ENCODE results near the gene IRAK1. TPM values are rescaled to one million over a fixed set of nuclear protein-coding genes. Genes with fewer than 3 reads are reported as not detected.

The IRAK1 gene
- total and polyA plus RNA-seq, 2 of the 8 experiments (the other 6 are each of a cell fraction or from before 2014, with no cell fraction given): 26.6 to 41.7 TPM

DNA sequence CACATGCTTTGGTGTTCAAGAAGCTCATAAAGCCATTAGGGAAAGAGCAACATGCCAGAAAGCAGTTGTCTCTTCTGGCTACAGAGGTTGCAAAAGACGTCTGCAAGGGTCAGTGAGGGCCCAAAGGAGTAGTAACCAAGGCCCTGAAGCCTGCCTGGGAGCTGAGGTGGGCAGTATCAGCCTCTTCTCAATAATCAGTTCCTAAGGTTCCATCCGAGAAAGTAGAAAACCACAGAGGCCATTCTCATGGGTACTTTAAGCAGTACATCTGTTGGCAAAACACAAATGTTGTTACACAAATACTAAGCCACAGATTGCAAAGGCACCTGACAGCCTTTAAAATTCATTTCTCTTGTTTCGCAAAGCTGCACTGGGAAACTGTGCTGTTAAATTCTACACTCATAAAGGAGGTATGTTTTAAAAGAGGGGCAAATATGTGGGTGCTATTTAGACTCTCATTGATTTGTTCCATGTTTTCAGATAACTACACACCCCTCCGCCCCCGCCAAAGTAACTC lies 40.1 kb upstream of the IRAK1 start:
- POLR2A ChIA-PET (ENCODE audit: partially characterized antibody): no interaction called here
- no peak for FAIRE-seq
- TF ChIP-seq HDAC6 (IDR thresholded peaks at IDR 0.05; ENCODE audit: low read depth, low read length) (no peak), BRCA1 (IDR thresholded peaks at IDR 0.05; ENCODE audit: low read depth, low read length) (no peak), JUN (IDR thresholded peaks at IDR 0.05; ENCODE audit: low read depth, low read length) (no peak), NRF1 (IDR thresholded peaks at IDR 0.05; ENCODE audit: low read depth, low read length) (no peak), CBX5 (IDR thresholded peaks at IDR 0.05; ENCODE audit: low read depth, low read length) (no peak), CHD1 (IDR thresholded peaks at IDR 0.05; ENCODE audit: low read depth, low read length) (no peak), POU5F1 (IDR thresholded peaks at IDR 0.05; ENCODE audit: low read depth, low read length) (no peak), KDM4A (IDR thresholded peaks at IDR 0.05; ENCODE audit: low read depth, low read length, severe bottlenecking) (no peak), RAD21 (IDR thresholded peaks at IDR 0.05 in 1 of 2, conservative IDR thresholded peaks at IDR 0.05 in 1 of 2; ENCODE audit: low read depth in 2 of 2, low read length in 2 of 2) (no peak), TCF12 (IDR thresholded peaks at IDR 0.05; ENCODE audit: low read depth, low read length) (no peak)
- TF ChIP-seq, protein P1, sequence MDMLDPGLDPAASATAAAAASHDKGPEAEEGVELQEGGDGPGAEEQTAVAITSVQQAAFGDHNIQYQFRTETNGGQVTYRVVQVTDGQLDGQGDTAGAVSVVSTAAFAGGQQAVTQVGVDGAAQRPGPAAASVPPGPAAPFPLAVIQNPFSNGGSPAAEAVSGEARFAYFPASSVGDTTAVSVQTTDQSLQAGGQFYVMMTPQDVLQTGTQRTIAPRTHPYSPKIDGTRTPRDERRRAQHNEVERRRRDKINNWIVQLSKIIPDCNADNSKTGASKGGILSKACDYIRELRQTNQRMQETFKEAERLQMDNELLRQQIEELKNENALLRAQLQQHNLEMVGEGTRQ (IDR thresholded peaks at IDR 0.05; ENCODE audit: low read length): no peak

More for the DNA sequence above, 40.1 kb upstream of the IRAK1 start:
- no peak overlapping the region for H3K27ac ChIP-seq (ENCODE audit: low read depth, low read length)
- H3K79me2 ChIP-seq (ENCODE audit: control insufficient read depth in 1 of 2, insufficient read depth in 2 of 2, low read length in 2 of 2): peaks cover 0 to 47% of the 10 kb centered on the region in 2 experiments; a peak in 2 of 4 replicates
- H2BK5ac ChIP-seq (ENCODE audit: low read depth, low read length): no peak overlapping the region
- no peak overlapping the region for H2AFZ ChIP-seq (ENCODE audit: low read length)
- CTCF ChIA-PET (ENCODE audit: partially characterized antibody): interaction anchor here (1.3 kb wide), 1 partner anchor 46 kb away, joined by 3 read pairs; no protein-coding TSS in a partner anchor
- WGBS, 2 experiments (ENCODE audit: extremely low coverage in 1 of 2, insufficient coverage in 1 of 2, insufficient read length in 1 of 2, insufficient replicate concordance in 2 of 2, low coverage in 1 of 2, low lambda C conversion rate in 2 of 2, missing lambda C conversion rate in 1 of 2): 95% methylated on average over 5 of the region's 5 CpGs; no CpG with 5 or more reads in 1 of the 2 experiments
- no peaks in the 10 kb centered on the region for H3K23me2 ChIP-seq (ENCODE audit: low read depth, low read length)
- no peaks in the 10 kb centered on the region for H3K27me3 ChIP-seq (replicated peaks in 1 of 4; ENCODE audit: control insufficient read depth in 3 of 4, extremely low read depth in 1 of 4, insufficient read depth in 3 of 4, low read length in 3 of 4)
- no peak overlapping the region for H3K4me2 ChIP-seq (ENCODE audit: insufficient read depth in 1 of 2, low read depth in 2 of 2, low read length in 2 of 2)
- H3K4me3 ChIP-seq (ENCODE audit: extremely low read depth in 1 of 4, insufficient read depth in 2 of 4, low read depth in 3 of 4, low read length in 4 of 4): no peak overlapping the region
- no peaks in the 10 kb centered on the region; a peak in 3 of 8 replicates for H3K36me3 ChIP-seq (ENCODE audit: control insufficient read depth in 2 of 4, insufficient read depth in 4 of 4, low read length in 3 of 4)
- H3K14ac ChIP-seq (ENCODE audit: insufficient read length): no peak overlapping the region
- H3K4ac ChIP-seq (replicated peaks; ENCODE audit: insufficient read length, low read depth, low read length): no peak overlapping the region
- H4K5ac ChIP-seq (ENCODE audit: insufficient read length, low read depth, low read length): no peak overlapping the region
- H4K20me1 ChIP-seq (replicated peaks in 1 of 2; ENCODE audit: control insufficient read depth in 1 of 2, insufficient read depth in 2 of 2, low read length in 2 of 2): peaks cover 3 to 9% of the 10 kb centered on the region in 2 experiments
- no peaks in the 10 kb centered on the region for H3K9me3 ChIP-seq (ENCODE audit: insufficient read depth in 2 of 2, low read depth in 1 of 2, low read length in 1 of 2)
- H2AK5ac ChIP-seq (ENCODE audit: low read depth, low read length): no peak overlapping the region
- no peak overlapping the region for H2BK120ac ChIP-seq (replicated peaks; ENCODE audit: low read depth, low read length)
- H4K8ac ChIP-seq (ENCODE audit: extremely low read depth, insufficient read depth, low read length): no peak overlapping the region
- H3K4me1 ChIP-seq (replicated peaks in 1 of 4; ENCODE audit: control insufficient read depth in 3 of 4, insufficient read depth in 4 of 4, low read length in 3 of 4): no peaks in the 10 kb centered on the region
- H2BK12ac ChIP-seq (ENCODE audit: low read depth, low read length): no peak overlapping the region
- no peak overlapping the region for H4K91ac ChIP-seq (replicated peaks; ENCODE audit: insufficient read length, low read length)
- no peak overlapping the region for H2BK15ac ChIP-seq (ENCODE audit: low read length)
- H3K18ac ChIP-seq (ENCODE audit: extremely low read depth, low read length): no peak overlapping the region
- peaks cover 4% of the 10 kb centered on the region; the same call in 1 of the 2 replicates for H3K79me1 ChIP-seq (ENCODE audit: low read depth, low read length)
- H3K56ac ChIP-seq (replicated peaks; ENCODE audit: insufficient read length, low read depth, low read length): no peak overlapping the region
- H2BK20ac ChIP-seq (ENCODE audit: low read length): no peak overlapping the region
- no peak for DNase-seq (ENCODE audit: low read depth in 1 of 2, low spot score in 2 of 2)
- H3K9ac ChIP-seq (replicated peaks in 1 of 4; ENCODE audit: extremely low read depth in 1 of 4, low read depth in 3 of 4, low read length in 3 of 4): no peak overlapping the region
- no peak overlapping the region for H3K23ac ChIP-seq (ENCODE audit: insufficient read length)
